ENCODE results near the gene LIMK2.
"Not testable (repeated sequence)": the region's sequence is repeated elsewhere in the genome, so short reads cannot be mapped to it uniquely, and the experiment has no call there.

Gene LIMK2

DNA sequence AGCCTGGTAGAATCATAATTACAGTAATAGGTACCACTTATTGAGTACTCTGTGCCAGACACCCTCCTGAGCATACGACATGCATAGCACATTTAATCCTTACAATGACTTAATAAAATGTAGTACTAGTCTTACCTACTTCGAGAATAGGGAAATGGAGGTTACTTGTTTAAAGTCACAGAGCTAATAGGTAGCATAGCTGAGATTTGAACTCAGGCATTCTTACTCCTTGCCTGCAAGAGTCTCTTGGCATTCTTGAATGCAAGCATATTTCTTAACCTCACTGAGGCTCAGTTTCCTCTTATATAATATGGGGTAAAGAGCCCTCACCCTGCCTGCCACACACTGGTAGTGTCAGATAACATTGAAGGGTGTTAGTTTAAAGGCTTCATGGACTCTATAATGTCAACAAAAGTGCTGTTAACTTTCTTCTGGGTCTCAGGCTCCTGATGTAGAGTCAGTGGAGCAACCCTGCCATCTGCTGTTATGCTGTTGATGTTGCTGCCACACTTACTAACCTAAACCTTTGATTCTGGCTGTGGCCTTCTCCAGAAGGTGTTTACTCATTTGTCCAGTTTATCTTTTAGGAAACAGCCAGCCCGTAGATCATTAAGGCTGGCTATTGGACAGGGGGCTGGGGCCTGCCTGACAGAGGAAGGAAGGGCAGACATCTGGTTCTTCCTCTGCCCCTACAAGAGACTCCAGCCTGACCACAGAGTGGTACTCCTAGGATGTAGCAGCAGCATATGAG lies 18.9 kb downstream of the LIMK2 start:
- peak overlapping the region; percentile 45 for H3K9ac ChIP-seq (ENCODE audit: low read length)
- H3K4me3 ChIP-seq (ENCODE audit: low read length) = no peak overlapping the region
- H3K27me3 ChIP-seq (replicated peaks; ENCODE audit: control insufficient read depth, insufficient read depth, low read length) = no peaks in the 10 kb centered on the region
- peaks cover 42% of the 10 kb centered on the region for H3K4me1 ChIP-seq (ENCODE audit: control insufficient read depth, insufficient read depth, low read length)
- no peaks in the 10 kb centered on the region for H3K9me3 ChIP-seq (ENCODE audit: control insufficient read depth, low read length)
- DNase-seq (ENCODE audit: low read depth) = peak; percentile 84
- H3K36me3 ChIP-seq (ENCODE audit: control insufficient read depth, insufficient read depth, low read length, severe bottlenecking) = no peaks in the 10 kb centered on the region

DNA sequence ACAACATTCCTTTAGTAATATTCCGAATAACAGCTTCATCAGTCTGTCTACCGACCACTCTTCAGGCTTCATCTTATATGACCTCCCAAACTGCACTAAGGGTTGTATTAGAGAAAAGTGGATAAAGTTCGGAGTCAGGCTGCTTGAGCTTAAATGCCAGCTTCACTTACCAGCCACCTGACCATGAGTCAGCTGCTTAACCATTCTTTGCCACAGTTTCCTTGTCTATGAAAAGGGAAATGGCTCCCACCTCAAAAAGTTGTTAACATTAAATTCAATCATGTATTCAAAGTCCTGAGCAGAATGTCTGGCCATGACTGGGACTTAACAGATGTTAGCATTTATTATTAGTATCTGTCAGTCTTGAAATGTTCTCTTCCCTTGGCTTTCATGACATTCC lies 20.9 kb downstream of the LIMK2 start:
- no peak overlapping the region for H3K4me3 ChIP-seq (ENCODE audit: low read length)
- H3K27me3 ChIP-seq (replicated peaks; ENCODE audit: control insufficient read depth, insufficient read depth, low read length) = no peaks in the 10 kb centered on the region
- no peak overlapping the region for H3K9ac ChIP-seq (ENCODE audit: low read length)
- H3K9me3 ChIP-seq (ENCODE audit: control insufficient read depth, low read length) = no peaks in the 10 kb centered on the region
- H3K36me3 ChIP-seq (ENCODE audit: control insufficient read depth, insufficient read depth, low read length, severe bottlenecking) = no peaks in the 10 kb centered on the region
- peaks cover 30% of the 10 kb centered on the region for H3K4me1 ChIP-seq (ENCODE audit: control insufficient read depth, insufficient read depth, low read length)
- no peak for DNase-seq (ENCODE audit: low read depth)

GRCh38 chr22:31235081-31235480 lies 23.0 kb downstream of the LIMK2 start:
- no peaks in the 10 kb centered on the region for H3K9me3 ChIP-seq (ENCODE audit: control insufficient read depth, low read length)
- no peaks in the 10 kb centered on the region for H3K36me3 ChIP-seq (ENCODE audit: control insufficient read depth, insufficient read depth, low read length, severe bottlenecking)
- H3K4me1 ChIP-seq (ENCODE audit: control insufficient read depth, insufficient read depth, low read length) = peaks cover 14% of the 10 kb centered on the region
- H3K27me3 ChIP-seq (replicated peaks; ENCODE audit: control insufficient read depth, insufficient read depth, low read length) = no peaks in the 10 kb centered on the region
- no peak for DNase-seq (ENCODE audit: low read depth)
- H3K9ac ChIP-seq (ENCODE audit: low read length) = no peak overlapping the region
- no peak overlapping the region for H3K4me3 ChIP-seq (ENCODE audit: low read length)

- not testable (repeated sequence) for DNase-seq (ENCODE audit: low read depth); H3K9me3 ChIP-seq (ENCODE audit: control insufficient read depth, low read length); H3K4me1 ChIP-seq (ENCODE audit: control insufficient read depth, insufficient read depth, low read length); H3K9ac ChIP-seq (ENCODE audit: low read length); H3K4me3 ChIP-seq (ENCODE audit: low read length); H3K36me3 ChIP-seq (ENCODE audit: control insufficient read depth, insufficient read depth, low read length, severe bottlenecking); H3K27me3 ChIP-seq (replicated peaks; ENCODE audit: control insufficient read depth, insufficient read depth, low read length)
These were observed 23.9 kb downstream of the LIMK2 start for GRCh38 chr22:31236044-31236443.

DNA sequence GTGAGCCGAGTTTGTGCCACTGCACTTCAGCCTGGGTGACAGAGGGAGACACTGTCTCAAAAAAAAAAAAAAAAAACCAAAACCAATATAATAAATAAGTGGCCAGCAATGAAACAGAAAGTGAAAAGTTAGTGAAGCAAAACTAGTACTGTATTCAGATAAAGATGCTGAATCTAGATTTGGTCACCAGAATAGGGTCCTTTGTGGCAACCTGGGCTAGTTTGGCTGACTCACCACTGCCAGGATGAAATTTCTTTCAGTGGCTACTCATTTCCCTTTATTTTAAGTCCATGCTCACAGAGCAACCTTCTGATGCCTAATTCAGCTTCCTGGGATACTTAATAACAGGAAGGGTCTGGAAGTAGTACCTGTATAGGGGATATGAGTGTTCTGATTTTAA lies 26.0 kb downstream of the LIMK2 start:
- DNase-seq (ENCODE audit: low read depth) = no peak
- Histone ChIP-seq H3K4me1 (ENCODE audit: control insufficient read depth, insufficient read depth, low read length) (peaks cover 16% of the 10 kb centered on the region), H3K27me3 (replicated peaks; ENCODE audit: control insufficient read depth, insufficient read depth, low read length) (no peaks in the 10 kb centered on the region), H3K9ac (ENCODE audit: low read length) (no peak overlapping the region), H3K9me3 (ENCODE audit: control insufficient read depth, low read length) (no peaks in the 10 kb centered on the region), H3K4me3 (ENCODE audit: low read length) (no peak overlapping the region), H3K36me3 (ENCODE audit: control insufficient read depth, insufficient read depth, low read length, severe bottlenecking) (no peaks in the 10 kb centered on the region)

- no peaks in the 10 kb centered on the region for H3K9me3 ChIP-seq (ENCODE audit: control insufficient read depth, low read length)
- no peak overlapping the region for H3K9ac ChIP-seq (ENCODE audit: low read length)
- no peaks in the 10 kb centered on the region for H3K36me3 ChIP-seq (ENCODE audit: control insufficient read depth, insufficient read depth, low read length, severe bottlenecking)
- DNase-seq (ENCODE audit: low read depth) = peak; percentile 20
- no peaks in the 10 kb centered on the region for H3K27me3 ChIP-seq (replicated peaks; ENCODE audit: control insufficient read depth, insufficient read depth, low read length)
- peaks cover 34% of the 10 kb centered on the region for H3K4me1 ChIP-seq (ENCODE audit: control insufficient read depth, insufficient read depth, low read length)
- H3K4me3 ChIP-seq (ENCODE audit: low read length) = no peak overlapping the region
These were observed 27.8 kb downstream of the LIMK2 start for GRCh38 chr22:31239771-31240370.

DNA sequence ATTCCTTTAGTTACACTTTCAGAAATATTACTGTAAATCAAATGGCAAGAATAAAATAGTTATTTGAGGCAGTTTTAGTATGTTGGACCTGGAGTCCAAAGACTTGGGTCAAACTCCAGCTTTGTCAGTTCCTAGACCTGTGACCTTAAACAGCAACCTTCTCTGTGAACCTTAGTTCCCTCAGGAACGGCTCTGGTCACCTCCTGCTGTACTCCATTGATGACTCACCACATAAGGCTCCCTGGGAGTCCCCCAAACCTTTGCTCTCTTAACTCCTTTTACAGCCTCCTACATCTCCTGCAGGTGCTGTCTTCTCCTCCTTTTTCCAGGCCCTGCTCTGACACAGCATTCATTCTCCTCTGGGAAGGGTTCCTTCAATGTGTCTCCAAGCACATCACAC lies 29.1 kb downstream of the LIMK2 start:
- no peak overlapping the region for H3K4me3 ChIP-seq (ENCODE audit: low read length)
- H3K9me3 ChIP-seq (ENCODE audit: control insufficient read depth, low read length) = no peaks in the 10 kb centered on the region
- no peaks in the 10 kb centered on the region for H3K27me3 ChIP-seq (replicated peaks; ENCODE audit: control insufficient read depth, insufficient read depth, low read length)
- no peak overlapping the region for H3K9ac ChIP-seq (ENCODE audit: low read length)
- H3K4me1 ChIP-seq (ENCODE audit: control insufficient read depth, insufficient read depth, low read length) = peaks cover 34% of the 10 kb centered on the region
- no peaks in the 10 kb centered on the region for H3K36me3 ChIP-seq (ENCODE audit: control insufficient read depth, insufficient read depth, low read length, severe bottlenecking)
- DNase-seq (ENCODE audit: low read depth) = peak; percentile 31

- Histone ChIP-seq H3K4me3 (ENCODE audit: low read length) (no peak overlapping the region), H3K9me3 (ENCODE audit: control insufficient read depth, low read length) (no peaks in the 10 kb centered on the region), H3K4me1 (ENCODE audit: control insufficient read depth, insufficient read depth, low read length) (peaks cover 34% of the 10 kb centered on the region), H3K27me3 (replicated peaks; ENCODE audit: control insufficient read depth, insufficient read depth, low read length) (no peaks in the 10 kb centered on the region), H3K9ac (ENCODE audit: low read length) (no peak overlapping the region), H3K36me3 (ENCODE audit: control insufficient read depth, insufficient read depth, low read length, severe bottlenecking) (no peaks in the 10 kb centered on the region)
- DNase-seq (ENCODE audit: low read depth) = peak; percentile 48
These were observed 29.8 kb downstream of the LIMK2 start for GRCh38 chr22:31241936-31242335.

GRCh38 chr22:31243339-31244045 lies 31.4 kb downstream of the LIMK2 start:
- peaks cover 39% of the 10 kb centered on the region for H3K4me1 ChIP-seq (ENCODE audit: control insufficient read depth, insufficient read depth, low read length)
- no peaks in the 10 kb centered on the region for H3K9me3 ChIP-seq (ENCODE audit: control insufficient read depth, low read length)
- H3K27me3 ChIP-seq (replicated peaks; ENCODE audit: control insufficient read depth, insufficient read depth, low read length) = no peaks in the 10 kb centered on the region
- H3K4me3 ChIP-seq (ENCODE audit: low read length) = no peak overlapping the region
- DNase-seq (ENCODE audit: low read depth) = peak; percentile 12
- no peaks in the 10 kb centered on the region for H3K36me3 ChIP-seq (ENCODE audit: control insufficient read depth, insufficient read depth, low read length, severe bottlenecking)
- peak overlapping the region; percentile 3 for H3K9ac ChIP-seq (ENCODE audit: low read length)

- no peaks in the 10 kb centered on the region for H3K27me3 ChIP-seq (replicated peaks; ENCODE audit: control insufficient read depth, insufficient read depth, low read length)
- no peaks in the 10 kb centered on the region for H3K9me3 ChIP-seq (ENCODE audit: control insufficient read depth, low read length)
- peaks cover 47% of the 10 kb centered on the region for H3K4me1 ChIP-seq (ENCODE audit: control insufficient read depth, insufficient read depth, low read length)
- H3K9ac ChIP-seq (ENCODE audit: low read length) = peak overlapping the region; percentile 52
- H3K36me3 ChIP-seq (ENCODE audit: control insufficient read depth, insufficient read depth, low read length, severe bottlenecking) = no peaks in the 10 kb centered on the region
- peak overlapping the region; percentile 9 for H3K4me3 ChIP-seq (ENCODE audit: low read length)
- DNase-seq (ENCODE audit: low read depth) = peak; percentile 95
These were observed 32.2 kb downstream of the LIMK2 start for GRCh38 chr22:31244046-31244942.
